ENCODE measurements around the gene ABCC8. TPM values are rescaled to one million over a fixed set of nuclear protein-coding genes. Genes with fewer than 3 reads are reported as not detected.
A peak's percentile ranks its signal among the peaks of the same experiment; 100 is the strongest.

Gene ABCC8
- total RNA-seq, 1 donor from 2014 or later = 1.1 TPM

DNA sequence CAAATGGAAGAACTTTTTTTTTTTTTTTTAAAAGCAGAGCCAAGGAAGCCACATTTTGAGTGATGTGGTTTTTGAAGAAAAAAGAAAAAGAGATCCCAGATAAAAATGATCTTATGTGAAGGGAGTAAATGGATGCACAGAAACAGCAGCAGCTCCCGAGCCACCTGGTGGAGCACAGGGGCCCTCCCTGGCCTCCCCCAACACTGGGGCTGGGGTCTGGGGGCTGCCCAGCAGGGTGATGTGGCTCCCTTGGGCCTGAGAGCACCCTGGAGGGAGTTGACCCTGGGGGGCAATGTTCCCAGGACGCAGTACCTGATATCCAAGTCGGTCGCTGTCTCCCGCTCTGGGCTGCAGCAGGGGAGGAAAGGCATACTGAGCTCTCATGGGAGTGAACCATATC, 61.7 kb downstream of the ABCC8 start:
- DNase-seq = no peak
- no peaks in the 10 kb centered on the region for H3K36me3 ChIP-seq
- TF ChIP-seq, protein P1, sequence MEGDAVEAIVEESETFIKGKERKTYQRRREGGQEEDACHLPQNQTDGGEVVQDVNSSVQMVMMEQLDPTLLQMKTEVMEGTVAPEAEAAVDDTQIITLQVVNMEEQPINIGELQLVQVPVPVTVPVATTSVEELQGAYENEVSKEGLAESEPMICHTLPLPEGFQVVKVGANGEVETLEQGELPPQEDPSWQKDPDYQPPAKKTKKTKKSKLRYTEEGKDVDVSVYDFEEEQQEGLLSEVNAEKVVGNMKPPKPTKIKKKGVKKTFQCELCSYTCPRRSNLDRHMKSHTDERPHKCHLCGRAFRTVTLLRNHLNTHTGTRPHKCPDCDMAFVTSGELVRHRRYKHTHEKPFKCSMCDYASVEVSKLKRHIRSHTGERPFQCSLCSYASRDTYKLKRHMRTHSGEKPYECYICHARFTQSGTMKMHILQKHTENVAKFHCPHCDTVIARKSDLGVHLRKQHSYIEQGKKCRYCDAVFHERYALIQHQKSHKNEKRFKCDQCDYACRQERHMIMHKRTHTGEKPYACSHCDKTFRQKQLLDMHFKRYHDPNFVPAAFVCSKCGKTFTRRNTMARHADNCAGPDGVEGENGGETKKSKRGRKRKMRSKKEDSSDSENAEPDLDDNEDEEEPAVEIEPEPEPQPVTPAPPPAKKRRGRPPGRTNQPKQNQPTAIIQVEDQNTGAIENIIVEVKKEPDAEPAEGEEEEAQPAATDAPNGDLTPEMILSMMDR (IDR thresholded peaks at IDR 0.05; ENCODE audit: borderline replicate concordance) = no peak
- H3K4me1 ChIP-seq = peaks cover 21% of the 10 kb centered on the region
- peaks cover 25% of the 10 kb centered on the region for H3K27me3 ChIP-seq (ENCODE audit: low read depth)
- peak overlapping the region; percentile 75 for H3K27ac ChIP-seq (replicated peaks)
- H3K4me3 ChIP-seq = no peak overlapping the region
- intact Hi-C loops (cut with micrococcal nuclease) = no loop called here
- H3K9me3 ChIP-seq (replicated peaks) = no peaks in the 10 kb centered on the region

DNA sequence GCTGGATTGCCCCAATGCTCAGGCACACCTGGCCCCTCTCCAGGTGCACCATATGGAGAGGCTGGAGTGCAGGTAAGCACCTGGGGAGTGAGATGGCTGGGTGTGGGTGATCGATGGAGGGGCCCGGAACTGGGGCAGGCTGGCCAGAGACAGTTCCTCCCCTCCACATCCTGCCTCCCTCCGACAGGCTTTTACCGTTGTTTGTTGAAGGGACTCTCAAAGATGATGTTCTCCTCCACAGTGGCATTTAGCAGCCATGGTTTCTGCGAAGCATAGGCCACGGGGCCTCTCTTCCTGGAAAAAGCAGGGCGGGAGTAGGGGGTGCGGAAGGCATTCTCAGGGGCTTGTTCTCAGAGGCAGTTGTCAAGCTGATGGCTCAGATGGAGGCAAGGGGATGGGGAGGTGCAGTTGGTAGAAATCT, 62.3 kb downstream of the ABCC8 start:
- no peak for DNase-seq
- TF ChIP-seq, protein P1 (IDR thresholded peaks at IDR 0.05; ENCODE audit: borderline replicate concordance) = no peak
- H3K4me1 ChIP-seq = peaks cover 21% of the 10 kb centered on the region
- peaks cover 18% of the 10 kb centered on the region for H3K27me3 ChIP-seq (ENCODE audit: low read depth)
- H3K27ac ChIP-seq (replicated peaks) = no peak overlapping the region
- H3K9me3 ChIP-seq (replicated peaks) = no peaks in the 10 kb centered on the region
- no peaks in the 10 kb centered on the region for H3K36me3 ChIP-seq
- no peak overlapping the region for H3K4me3 ChIP-seq
- intact Hi-C loops (cut with micrococcal nuclease) = no loop called here

DNA sequence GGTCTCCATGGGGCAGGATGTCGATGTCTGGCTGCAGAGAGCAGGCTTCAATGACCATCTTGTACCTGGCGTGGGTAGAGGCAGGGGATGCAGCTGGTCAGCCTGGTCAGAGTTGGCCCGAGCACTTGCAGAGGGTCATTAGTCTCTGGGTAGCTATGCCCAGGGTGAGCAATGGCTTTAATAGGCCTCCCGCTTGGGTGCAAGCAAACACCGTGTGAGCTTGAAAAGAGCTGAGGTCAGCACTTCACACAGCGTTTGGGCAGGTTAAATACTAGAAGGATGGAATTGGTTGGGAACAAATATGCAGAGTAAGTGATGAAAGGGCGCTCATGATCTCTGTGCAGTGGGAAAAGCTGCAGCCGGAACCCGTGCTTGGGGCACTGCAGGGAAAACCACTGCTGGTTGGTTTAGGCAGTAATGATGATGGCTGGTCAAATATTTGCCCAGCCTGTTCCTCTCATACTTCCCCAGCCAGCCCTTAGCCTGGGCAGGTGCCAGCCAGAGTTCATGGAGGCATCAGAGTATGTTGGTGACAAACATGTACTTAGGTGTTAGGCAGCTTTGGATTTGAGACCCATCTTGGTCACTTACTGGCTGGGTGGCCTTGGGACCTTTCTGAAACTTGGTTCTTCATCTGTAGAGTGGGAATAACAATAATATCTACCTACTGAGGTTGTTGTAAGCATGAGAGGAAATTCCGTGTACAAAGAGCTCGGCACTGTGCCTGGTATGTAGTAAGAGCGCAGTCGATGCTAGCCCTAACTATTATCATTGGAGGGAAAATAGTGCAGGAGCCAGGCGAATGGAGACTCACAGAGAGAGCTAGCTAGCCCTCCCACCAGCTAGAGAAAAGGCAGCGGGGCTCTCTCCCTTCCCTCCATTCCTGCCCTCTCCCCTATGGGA, 63.0 kb downstream of the ABCC8 start:
- no peak overlapping the region for H3K27ac ChIP-seq (replicated peaks)
- no peak for DNase-seq
- no peaks in the 10 kb centered on the region for H3K36me3 ChIP-seq
- peaks cover 12% of the 10 kb centered on the region for H3K27me3 ChIP-seq (ENCODE audit: low read depth)
- H3K4me1 ChIP-seq = peaks cover 21% of the 10 kb centered on the region
- TF ChIP-seq, protein P1 (IDR thresholded peaks at IDR 0.05; ENCODE audit: borderline replicate concordance) = no peak
- no peaks in the 10 kb centered on the region for H3K9me3 ChIP-seq (replicated peaks)
- H3K4me3 ChIP-seq = no peak overlapping the region
- intact Hi-C loops (cut with micrococcal nuclease) = no loop called here

DNA sequence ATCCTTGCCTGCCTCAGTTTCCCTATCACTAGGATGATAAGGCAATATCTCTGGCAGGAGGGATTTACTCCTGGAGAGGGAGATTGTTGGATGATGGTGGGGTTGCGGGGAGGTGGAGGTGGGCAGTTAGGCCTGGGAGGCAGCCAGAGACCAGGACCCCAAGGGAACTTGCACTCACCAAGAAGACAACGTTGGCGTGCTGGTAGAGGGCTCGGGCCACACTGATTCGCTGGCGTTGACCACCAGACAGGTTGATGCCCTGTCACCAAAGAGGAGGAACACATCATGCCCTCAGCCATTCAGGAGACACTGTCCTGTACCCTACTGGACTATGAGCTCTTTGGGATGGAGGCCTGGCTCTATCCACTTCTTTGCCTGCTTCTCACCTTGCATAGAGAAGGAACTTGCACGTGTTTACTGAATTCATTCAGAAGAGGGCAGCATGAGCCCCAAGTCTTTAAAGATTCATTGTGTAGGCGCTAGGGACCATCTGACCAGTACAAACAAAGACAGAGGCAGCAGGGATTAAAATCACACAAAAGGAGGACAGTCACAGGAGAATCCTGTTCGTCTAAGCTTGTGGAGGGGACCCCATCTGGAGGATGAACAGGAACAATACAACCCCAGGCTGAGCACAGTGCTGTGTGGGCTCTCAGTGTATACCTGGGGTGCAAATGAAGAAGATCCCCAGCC, 64.0 kb downstream of the ABCC8 start:
- Histone ChIP-seq H3K4me3 (no peak overlapping the region), H3K9me3 (replicated peaks) (no peaks in the 10 kb centered on the region), H3K27ac (replicated peaks) (no peak overlapping the region), H3K36me3 (no peaks in the 10 kb centered on the region), H3K27me3 (ENCODE audit: low read depth) (peaks cover 1% of the 10 kb centered on the region), H3K4me1 (peaks cover 21% of the 10 kb centered on the region)
- TF ChIP-seq, protein P1 (IDR thresholded peaks at IDR 0.05; ENCODE audit: borderline replicate concordance) = no peak
- intact Hi-C loops (cut with micrococcal nuclease) = no loop called here
- no peak for DNase-seq

DNA sequence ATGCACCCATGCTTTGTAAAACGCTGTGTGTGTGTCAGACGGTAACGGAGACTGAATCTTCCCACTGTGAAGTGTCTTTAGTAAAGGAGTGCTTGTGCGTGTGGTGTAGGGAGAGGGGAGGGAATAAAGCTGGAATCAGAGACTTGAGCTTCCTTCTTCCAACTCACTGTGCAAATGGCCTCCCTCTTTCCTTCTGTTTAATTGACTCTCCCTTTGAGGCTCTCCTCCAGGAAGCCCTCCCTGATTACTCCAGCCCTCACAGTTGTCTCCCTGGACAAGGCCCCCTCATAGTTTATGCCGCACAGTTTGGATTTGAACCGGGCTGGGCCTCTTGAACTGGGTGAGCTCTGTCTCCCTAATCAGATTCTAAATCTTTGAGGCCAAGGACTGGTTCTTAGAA, 65.2 kb downstream of the ABCC8 start:
- H3K36me3 ChIP-seq = no peaks in the 10 kb centered on the region
- H3K9me3 ChIP-seq (replicated peaks) = no peaks in the 10 kb centered on the region
- intact Hi-C loops (cut with micrococcal nuclease) = no loop called here
- H3K27ac ChIP-seq (replicated peaks) = peak overlapping the region; percentile 56
- H3K4me1 ChIP-seq = peaks cover 27% of the 10 kb centered on the region
- no peak overlapping the region for H3K4me3 ChIP-seq
- DNase-seq = no peak
- H3K27me3 ChIP-seq (ENCODE audit: low read depth) = no peaks in the 10 kb centered on the region
- TF ChIP-seq, protein P1 (IDR thresholded peaks at IDR 0.05; ENCODE audit: borderline replicate concordance) = no peak

Measured in left ventricle myocardium inferior (tissue), 1 donor.